Measurements from ENCODE around the gene TSPAN9.

TSPAN9 gene

DNA sequence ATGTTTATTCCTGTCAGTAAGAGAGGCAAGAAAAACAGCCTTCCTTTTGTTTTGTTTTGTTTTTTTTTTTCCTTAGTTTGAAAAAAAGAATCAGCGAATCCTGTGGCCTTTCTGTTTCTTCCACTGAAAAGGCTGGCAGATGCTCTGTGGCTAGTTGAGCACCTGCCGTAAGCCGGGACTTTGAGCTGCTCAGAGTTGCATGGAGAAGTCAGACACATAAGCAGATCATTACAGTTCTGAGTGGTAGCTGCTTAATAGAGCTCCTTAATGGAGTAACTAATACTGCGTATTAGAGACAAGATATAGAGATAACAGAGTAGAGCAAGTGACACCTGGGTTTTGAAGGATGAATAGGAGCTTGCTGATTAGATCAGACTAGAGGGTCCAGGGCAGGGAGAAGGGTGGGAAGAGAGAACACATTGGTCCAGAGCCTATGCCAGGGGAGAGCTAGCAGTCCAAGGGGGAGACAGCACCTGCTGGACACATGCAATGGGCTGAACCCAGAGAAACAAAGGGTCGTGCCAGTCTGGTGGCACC is 129.4 kb downstream of the TSPAN9 start:
- Histone ChIP-seq H3K9ac (ENCODE audit: low read length) (no peak overlapping the region), H3K9me3 (ENCODE audit: control insufficient read depth, low read length) (no peaks in the 10 kb centered on the region), H3K36me3 (ENCODE audit: control insufficient read depth, insufficient read depth, low read length, severe bottlenecking) (no peaks in the 10 kb centered on the region), H3K4me1 (ENCODE audit: control insufficient read depth, insufficient read depth, low read length) (no peaks in the 10 kb centered on the region), H3K4me3 (ENCODE audit: low read length) (no peak overlapping the region), H3K27me3 (replicated peaks; ENCODE audit: control insufficient read depth, insufficient read depth, low read length) (peaks cover 18% of the 10 kb centered on the region)
- DNase-seq (ENCODE audit: low read depth), result no peak

DNA sequence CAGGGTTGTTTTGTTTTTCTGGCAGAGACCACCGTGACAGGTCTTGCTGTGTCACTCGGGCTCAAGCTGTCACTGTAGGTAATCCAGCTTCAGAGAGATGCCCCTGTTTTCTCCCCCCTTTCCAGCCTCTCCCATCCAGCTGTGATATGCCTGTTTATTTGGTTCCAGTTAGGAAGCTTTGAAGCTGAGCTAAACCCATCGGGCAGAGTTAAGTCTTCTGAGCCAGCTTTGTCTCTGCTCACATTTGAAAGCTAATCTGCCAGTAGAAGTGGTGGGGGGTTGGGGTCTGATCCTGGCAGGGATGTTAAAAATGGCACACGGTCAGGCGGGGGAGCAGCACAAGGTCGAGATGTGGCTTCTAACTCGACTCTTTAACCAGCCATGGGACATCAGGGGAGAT is 130.0 kb downstream of the TSPAN9 start:
- H3K36me3 ChIP-seq (ENCODE audit: control insufficient read depth, insufficient read depth, low read length, severe bottlenecking), result no peaks in the 10 kb centered on the region
- no peaks in the 10 kb centered on the region for H3K9me3 ChIP-seq (ENCODE audit: control insufficient read depth, low read length)
- DNase-seq (ENCODE audit: low read depth), result no peak
- H3K27me3 ChIP-seq (replicated peaks; ENCODE audit: control insufficient read depth, insufficient read depth, low read length), result peaks cover 13% of the 10 kb centered on the region
- H3K4me3 ChIP-seq (ENCODE audit: low read length), result no peak overlapping the region
- no peaks in the 10 kb centered on the region for H3K4me1 ChIP-seq (ENCODE audit: control insufficient read depth, insufficient read depth, low read length)
- no peak overlapping the region for H3K9ac ChIP-seq (ENCODE audit: low read length)

DNA sequence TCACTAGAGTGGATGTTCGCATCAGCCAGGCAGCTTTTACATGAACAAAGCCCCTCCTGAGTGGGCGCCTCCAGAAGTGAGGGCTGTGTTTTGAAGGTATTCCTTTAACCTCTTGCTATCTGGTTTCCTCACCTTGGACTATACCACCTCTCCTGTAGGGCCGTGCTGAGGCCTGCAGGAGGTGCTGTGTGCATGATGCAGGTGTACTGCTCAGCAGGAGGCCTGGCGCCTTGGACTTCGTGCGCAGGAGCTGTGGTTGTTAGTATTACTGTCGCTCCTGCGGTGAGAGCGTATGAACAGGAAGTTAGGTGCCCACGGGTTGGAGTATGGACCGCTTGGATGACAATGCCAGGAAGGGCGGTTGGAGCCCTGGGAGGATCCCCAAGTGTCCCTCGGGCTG is 130.7 kb downstream of the TSPAN9 start:
- H3K36me3 ChIP-seq (ENCODE audit: control insufficient read depth, insufficient read depth, low read length, severe bottlenecking), result no peaks in the 10 kb centered on the region
- H3K9me3 ChIP-seq (ENCODE audit: control insufficient read depth, low read length), result no peaks in the 10 kb centered on the region
- H3K4me3 ChIP-seq (ENCODE audit: low read length), result no peak overlapping the region
- peaks cover 6% of the 10 kb centered on the region for H3K27me3 ChIP-seq (replicated peaks; ENCODE audit: control insufficient read depth, insufficient read depth, low read length)
- no peak for DNase-seq (ENCODE audit: low read depth)
- H3K9ac ChIP-seq (ENCODE audit: low read length), result no peak overlapping the region
- H3K4me1 ChIP-seq (ENCODE audit: control insufficient read depth, insufficient read depth, low read length), result no peaks in the 10 kb centered on the region

DNA sequence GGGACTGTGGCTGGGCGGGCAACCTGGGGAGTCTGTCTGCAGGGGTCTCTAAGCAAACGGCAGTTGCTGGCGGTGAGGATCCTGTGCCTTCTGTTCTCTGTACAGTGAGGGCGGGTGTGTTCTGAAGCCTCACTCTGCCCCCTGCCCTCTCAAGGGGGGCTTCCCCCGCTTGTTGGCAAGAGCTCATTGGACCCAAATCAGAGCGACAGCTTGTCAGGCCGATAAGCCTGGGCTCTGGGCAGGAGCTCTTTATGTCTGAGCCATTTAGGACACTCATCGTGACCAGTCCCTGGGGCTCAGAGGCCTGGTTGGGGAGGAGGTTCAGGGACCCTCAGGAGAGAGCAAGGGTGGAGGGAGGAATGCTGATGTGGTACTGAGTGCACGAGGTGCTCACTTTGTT is 136.0 kb downstream of the TSPAN9 start:
- DNase-seq (ENCODE audit: low read depth), result no peak
- Histone ChIP-seq H3K36me3 (ENCODE audit: control insufficient read depth, insufficient read depth, low read length, severe bottlenecking) (no peaks in the 10 kb centered on the region), H3K27me3 (replicated peaks; ENCODE audit: control insufficient read depth, insufficient read depth, low read length) (no peaks in the 10 kb centered on the region), H3K9ac (ENCODE audit: low read length) (no peak overlapping the region), H3K4me3 (ENCODE audit: low read length) (no peak overlapping the region), H3K4me1 (ENCODE audit: control insufficient read depth, insufficient read depth, low read length) (peaks cover 4% of the 10 kb centered on the region), H3K9me3 (ENCODE audit: control insufficient read depth, low read length) (no peaks in the 10 kb centered on the region)

DNA sequence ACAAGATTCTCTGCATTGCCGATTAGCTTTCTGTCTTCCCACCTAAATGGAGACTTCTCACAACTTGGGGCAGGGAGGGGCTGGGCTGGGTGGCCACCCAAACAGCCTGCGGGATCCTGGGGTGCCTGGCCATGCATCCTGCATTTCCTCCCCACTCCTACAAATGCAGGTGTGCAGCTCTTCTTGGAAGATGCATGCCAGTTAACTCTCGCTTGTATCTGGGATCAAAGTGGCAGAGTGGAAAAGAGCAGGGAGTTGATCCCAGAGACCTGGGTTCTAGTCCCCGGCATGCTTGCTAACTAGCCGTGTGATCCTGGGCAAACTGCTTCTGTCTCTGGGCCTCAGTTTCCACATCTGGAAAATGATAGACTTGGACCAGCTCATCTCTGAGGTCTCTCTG is 136.6 kb downstream of the TSPAN9 start:
- Histone ChIP-seq H3K4me1 (ENCODE audit: control insufficient read depth, insufficient read depth, low read length) (peaks cover 10% of the 10 kb centered on the region), H3K36me3 (ENCODE audit: control insufficient read depth, insufficient read depth, low read length, severe bottlenecking) (no peaks in the 10 kb centered on the region), H3K27me3 (replicated peaks; ENCODE audit: control insufficient read depth, insufficient read depth, low read length) (no peaks in the 10 kb centered on the region), H3K4me3 (ENCODE audit: low read length) (no peak overlapping the region), H3K9ac (ENCODE audit: low read length) (no peak overlapping the region), H3K9me3 (ENCODE audit: control insufficient read depth, low read length) (no peaks in the 10 kb centered on the region)
- DNase-seq (ENCODE audit: low read depth), result no peak

DNA sequence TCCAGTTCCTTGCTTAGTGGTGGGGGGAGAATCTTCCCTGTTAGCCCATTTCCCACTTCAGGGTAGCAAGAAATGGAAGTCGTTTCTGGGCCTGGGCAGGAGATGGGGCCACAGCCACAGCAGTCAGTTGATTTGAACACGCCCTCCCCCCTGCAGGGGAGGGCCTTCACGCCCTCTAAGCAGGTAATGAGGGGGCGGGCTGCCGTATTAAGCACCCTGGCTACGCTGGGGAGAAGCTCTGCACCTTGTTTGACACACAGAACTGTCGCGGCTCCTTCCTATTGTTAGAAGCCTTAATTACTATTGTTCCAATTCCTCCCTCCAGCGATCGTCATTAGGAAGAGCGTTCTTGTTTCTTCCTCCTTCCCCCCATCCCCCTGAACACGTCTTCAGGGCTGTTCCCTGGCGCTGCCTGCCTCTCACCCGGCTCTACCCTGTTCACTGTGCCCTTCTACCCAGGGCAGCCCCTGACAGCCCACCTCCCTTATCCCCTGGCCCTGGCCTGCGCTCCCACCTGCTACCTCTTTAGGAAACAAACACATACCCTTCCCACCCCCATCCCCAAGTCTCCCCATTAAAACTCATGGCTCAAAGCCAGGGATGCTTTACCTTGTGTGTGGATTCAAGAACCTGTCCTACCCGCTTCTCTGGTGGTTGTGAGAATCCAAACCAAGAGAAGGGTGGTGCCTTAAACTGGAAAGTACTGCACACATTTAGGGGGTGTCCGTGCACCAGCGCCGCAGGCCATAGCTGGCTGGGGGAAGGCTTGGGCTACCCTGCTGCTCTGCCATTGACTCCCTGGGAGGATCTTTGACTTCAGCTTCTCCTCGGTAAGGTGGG is 137.6 kb downstream of the TSPAN9 start:
- Histone ChIP-seq H3K36me3 (ENCODE audit: control insufficient read depth, insufficient read depth, low read length, severe bottlenecking) (no peaks in the 10 kb centered on the region), H3K27me3 (replicated peaks; ENCODE audit: control insufficient read depth, insufficient read depth, low read length) (no peaks in the 10 kb centered on the region), H3K4me3 (ENCODE audit: low read length) (no peak overlapping the region), H3K4me1 (ENCODE audit: control insufficient read depth, insufficient read depth, low read length) (peaks cover 15% of the 10 kb centered on the region), H3K9ac (ENCODE audit: low read length) (no peak overlapping the region), H3K9me3 (ENCODE audit: control insufficient read depth, low read length) (no peaks in the 10 kb centered on the region)
- DNase-seq (ENCODE audit: low read depth), result no peak

DNA sequence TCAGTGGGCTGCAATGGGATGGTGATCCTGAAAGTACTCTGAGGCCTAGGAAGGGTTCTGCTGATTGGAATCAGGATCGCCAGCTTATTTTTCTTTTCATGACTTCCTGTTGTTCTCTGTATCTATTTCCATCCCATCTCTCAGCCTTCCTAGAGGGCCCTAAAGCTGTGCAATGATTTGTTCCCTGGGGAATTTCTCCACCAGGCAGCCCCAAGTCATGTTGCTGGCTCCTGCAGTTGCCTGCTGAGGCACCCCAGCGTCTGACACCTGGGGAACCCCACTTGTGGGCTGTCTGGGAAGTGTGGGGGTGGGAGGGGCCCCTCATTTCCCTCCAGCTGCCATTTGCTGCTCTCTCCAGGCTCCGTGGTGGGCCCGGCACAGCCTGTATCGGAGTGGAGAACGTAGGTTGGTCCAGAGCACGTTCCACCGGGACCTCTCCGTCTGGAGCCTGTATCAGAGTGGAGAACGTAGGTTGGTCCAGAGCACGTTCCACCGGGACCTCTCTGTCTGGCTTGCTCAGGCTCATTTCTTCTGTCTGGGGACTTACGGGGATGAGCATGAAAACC is 138.3 kb downstream of the TSPAN9 start:
- Histone ChIP-seq H3K4me3 (ENCODE audit: low read length) (no peak overlapping the region), H3K9me3 (ENCODE audit: control insufficient read depth, low read length) (no peaks in the 10 kb centered on the region), H3K36me3 (ENCODE audit: control insufficient read depth, insufficient read depth, low read length, severe bottlenecking) (no peaks in the 10 kb centered on the region), H3K4me1 (ENCODE audit: control insufficient read depth, insufficient read depth, low read length) (peaks cover 15% of the 10 kb centered on the region), H3K27me3 (replicated peaks; ENCODE audit: control insufficient read depth, insufficient read depth, low read length) (no peaks in the 10 kb centered on the region), H3K9ac (ENCODE audit: low read length) (no peak overlapping the region)
- DNase-seq (ENCODE audit: low read depth), result no peak

DNA sequence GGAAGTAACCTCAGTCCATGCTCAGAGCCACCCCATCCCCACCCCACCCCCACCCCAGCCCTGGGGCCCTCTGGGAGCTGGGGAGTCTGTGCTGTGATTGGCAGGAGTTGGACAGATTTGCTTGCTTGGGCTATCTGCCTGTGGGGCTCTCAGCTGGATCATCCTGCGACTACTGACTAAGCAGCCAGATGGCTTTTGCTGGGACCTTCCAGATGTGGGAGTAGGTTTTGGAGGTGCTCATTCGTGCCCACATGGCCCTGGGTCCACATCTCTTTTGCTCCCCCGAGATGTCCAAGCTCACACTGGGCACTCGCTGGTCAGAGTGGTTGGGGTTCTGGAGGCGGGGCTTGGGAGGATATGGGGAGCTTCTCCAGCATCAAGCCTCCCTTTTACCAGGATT is 138.9 kb downstream of the TSPAN9 start:
- H3K9me3 ChIP-seq (ENCODE audit: control insufficient read depth, low read length), result no peaks in the 10 kb centered on the region
- no peaks in the 10 kb centered on the region for H3K27me3 ChIP-seq (replicated peaks; ENCODE audit: control insufficient read depth, insufficient read depth, low read length)
- peaks cover 15% of the 10 kb centered on the region for H3K4me1 ChIP-seq (ENCODE audit: control insufficient read depth, insufficient read depth, low read length)
- no peak overlapping the region for H3K9ac ChIP-seq (ENCODE audit: low read length)
- H3K36me3 ChIP-seq (ENCODE audit: control insufficient read depth, insufficient read depth, low read length, severe bottlenecking), result no peaks in the 10 kb centered on the region
- no peak for DNase-seq (ENCODE audit: low read depth)
- no peak overlapping the region for H3K4me3 ChIP-seq (ENCODE audit: low read length)

DNA sequence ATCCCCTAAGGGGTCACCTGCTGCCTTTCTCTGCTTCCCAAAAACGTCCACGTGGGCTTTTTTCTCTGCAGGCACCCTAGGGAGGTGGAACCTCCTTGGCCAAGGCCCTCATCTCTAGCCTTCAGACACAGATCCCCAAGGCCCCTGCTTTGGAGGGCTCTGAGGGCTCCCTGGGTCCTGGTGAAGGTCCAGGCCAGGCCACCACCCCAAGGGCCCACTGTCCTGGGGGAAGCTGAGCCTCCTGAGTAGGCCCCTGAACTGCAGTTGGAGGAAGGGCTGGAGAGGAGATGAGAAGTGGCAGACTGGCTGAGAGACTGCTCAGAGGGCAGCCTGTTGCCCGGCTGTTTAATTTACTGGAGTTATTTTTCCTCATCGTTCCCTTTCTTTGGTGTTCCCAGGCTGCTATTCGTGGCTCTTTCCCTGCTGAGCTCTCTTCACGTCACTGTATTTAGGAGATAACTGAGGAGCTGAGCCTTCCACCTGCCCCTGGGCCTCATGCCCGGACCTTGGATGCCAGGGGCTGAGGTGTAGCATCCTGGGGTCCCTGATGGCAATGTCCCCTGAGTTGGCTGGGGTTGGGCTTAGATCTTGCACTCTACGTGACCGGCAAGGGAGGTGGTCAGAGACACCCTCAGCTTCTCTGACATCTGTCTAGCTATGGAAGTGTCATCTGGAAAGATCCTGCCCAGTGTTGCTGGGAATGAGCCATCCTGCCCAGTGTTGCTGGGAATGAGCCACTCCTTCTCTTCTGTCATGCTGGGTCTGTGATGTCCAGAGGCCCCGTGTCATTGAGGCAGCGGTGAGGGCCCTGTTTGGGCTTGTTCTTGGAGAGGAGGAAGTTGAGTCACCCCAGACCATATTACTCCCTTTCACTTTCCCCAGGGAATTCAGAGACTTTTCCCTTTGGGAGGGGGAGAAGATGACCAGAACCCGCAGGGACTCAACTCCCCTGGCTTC is 139.8 kb downstream of the TSPAN9 start:
- no peak overlapping the region for H3K9ac ChIP-seq (ENCODE audit: low read length)
- H3K4me3 ChIP-seq (ENCODE audit: low read length), result no peak overlapping the region
- peaks cover 15% of the 10 kb centered on the region for H3K4me1 ChIP-seq (ENCODE audit: control insufficient read depth, insufficient read depth, low read length)
- DNase-seq (ENCODE audit: low read depth), result peak; percentile 40
- H3K36me3 ChIP-seq (ENCODE audit: control insufficient read depth, insufficient read depth, low read length, severe bottlenecking), result no peaks in the 10 kb centered on the region
- H3K9me3 ChIP-seq (ENCODE audit: control insufficient read depth, low read length), result no peaks in the 10 kb centered on the region
- no peaks in the 10 kb centered on the region for H3K27me3 ChIP-seq (replicated peaks; ENCODE audit: control insufficient read depth, insufficient read depth, low read length)

DNA sequence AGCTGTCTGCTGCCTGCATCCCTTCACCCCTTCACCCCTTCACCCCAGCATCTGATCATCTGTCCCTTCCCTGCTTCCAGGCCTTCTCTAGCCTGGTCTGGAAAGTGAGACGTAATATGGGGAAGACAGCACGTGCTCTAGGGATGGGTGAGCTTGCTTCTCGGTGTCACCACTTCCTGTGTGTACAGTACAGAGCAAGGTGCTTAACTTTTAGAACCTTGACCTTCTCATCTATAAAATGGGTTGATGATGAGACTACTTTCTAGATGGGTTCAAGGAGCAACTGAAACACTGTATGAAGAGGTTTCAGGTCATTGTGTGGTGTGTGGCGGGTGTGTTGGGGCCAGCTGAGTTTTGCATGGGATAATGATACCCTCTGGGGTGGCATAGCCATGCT is 140.5 kb downstream of the TSPAN9 start:
- DNase-seq (ENCODE audit: low read depth), result no peak
- Histone ChIP-seq H3K9ac (ENCODE audit: low read length) (no peak overlapping the region), H3K36me3 (ENCODE audit: control insufficient read depth, insufficient read depth, low read length, severe bottlenecking) (no peaks in the 10 kb centered on the region), H3K27me3 (replicated peaks; ENCODE audit: control insufficient read depth, insufficient read depth, low read length) (no peaks in the 10 kb centered on the region), H3K4me1 (ENCODE audit: control insufficient read depth, insufficient read depth, low read length) (peaks cover 15% of the 10 kb centered on the region), H3K4me3 (ENCODE audit: low read length) (no peak overlapping the region), H3K9me3 (ENCODE audit: control insufficient read depth, low read length) (no peaks in the 10 kb centered on the region)
